HG03066 (cell line): ENCODE measurements around the gene RBFA.

Source experiments
- ATAC-seq: cut with Tn5 transposase; IDR thresholded peaks from one replicate; pipeline ENCODE4 v1.9.1; 2021; ENCODE audit warnings: low read depth; ENCODE audit not compliant: unreplicated experiment

The RBFA gene

DNA sequence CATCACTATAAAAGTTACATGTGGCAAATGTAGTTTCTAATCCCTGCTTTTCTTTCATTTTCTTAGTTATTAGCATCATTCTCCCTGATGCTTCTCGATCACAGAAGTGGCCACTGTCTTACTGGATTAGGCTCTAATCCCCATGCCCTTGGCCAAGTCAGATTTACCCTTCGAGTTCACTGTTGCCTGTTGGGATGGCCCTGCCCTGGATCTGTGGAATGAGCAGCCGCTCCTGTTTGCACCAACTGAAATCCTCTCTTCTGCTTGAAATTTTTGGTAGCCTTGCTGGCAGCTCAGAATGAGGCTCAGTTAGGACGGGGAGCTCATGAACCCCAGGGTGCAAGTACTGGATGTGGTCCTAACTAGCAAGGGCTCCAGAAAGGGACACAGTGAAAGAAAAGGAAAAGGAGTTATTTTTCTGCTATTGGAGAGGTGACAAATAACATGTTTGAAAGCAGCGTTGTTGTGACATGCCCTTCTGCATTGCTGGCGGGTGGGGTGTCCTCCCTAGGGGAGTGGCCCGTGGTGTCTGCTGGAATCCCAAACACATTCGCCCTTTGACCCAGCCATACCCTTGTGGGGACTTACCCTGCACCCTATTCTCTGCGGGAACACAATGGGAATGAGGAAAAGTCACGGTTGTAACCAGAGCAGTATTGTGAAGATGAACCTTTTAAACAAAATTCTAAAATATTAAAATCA is 34.5 kb downstream of the RBFA start:
- ATAC-seq = no peak

DNA sequence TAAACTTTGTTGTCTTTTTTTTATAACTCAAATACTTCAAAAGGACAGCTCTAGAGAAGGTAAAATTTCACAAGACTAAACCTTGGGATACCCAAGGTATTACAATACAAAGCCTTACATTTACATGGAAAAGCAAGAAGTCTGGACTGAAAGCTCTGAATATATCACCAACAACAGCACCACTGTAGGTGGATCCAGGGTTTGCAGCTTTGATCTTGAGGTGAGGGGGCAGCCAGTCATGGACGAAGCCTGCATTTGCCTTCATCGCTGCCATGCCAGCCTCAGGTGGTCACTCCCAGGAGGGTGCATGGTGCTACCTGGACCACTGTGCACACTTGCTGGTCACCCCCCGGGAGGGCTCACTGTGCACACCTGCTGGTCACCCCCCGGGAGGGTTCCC is 36.6 kb downstream of the RBFA start:
- ATAC-seq = no peak

GRCh38 chr18:80074183-80074582 is 39.9 kb downstream of the RBFA start:
- ATAC-seq = no peak

DNA sequence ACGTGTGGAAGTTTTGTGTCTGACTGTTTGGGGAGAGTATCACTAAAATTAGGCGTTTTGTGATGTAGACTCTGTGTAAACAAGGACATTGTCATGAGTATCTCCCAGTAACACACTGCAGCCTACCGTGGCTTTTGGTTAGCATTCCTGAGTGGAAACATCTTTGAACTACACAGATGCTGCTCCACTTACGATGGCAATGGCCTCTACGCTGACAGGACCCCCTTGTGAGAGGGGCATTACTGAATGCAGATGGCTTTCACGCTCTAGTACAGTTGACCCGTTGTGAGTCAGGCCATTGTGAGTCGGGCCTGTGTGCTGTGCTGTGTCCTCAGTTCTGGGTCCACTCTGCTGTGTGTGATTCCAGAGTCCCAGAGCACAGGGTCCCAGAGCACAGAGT is 40.5 kb downstream of the RBFA start:
- ATAC-seq = no peak

GRCh38 chr18:80075940-80076339 is 41.7 kb downstream of the RBFA start:
- ATAC-seq = no peak

GRCh38 chr18:80076379-80076778 is 42.1 kb downstream of the RBFA start:
- no peak for ATAC-seq

- no peak for ATAC-seq
These were observed 43.6 kb downstream of the RBFA start for GRCh38 chr18:80077873-80078272.
